Measurements from ENCODE around the gene PLCH2. TPM values are rescaled to one million over a fixed set of nuclear protein-coding genes. Genes with fewer than 3 reads are reported as not detected.

PLCH2 gene
- total and polyA plus RNA-seq, 2 donors (not counting 3 experiments of a cell fraction or from before 2014, with no cell fraction given) = 0.19 to 0.31 TPM

- ChIA-PET CTCF (no interaction called here), POLR2A (no interaction called here)
- H3K27ac ChIP-seq (ENCODE audit: insufficient read depth, low read depth, low read length) = no peak overlapping the region
- no peak for FAIRE-seq
- H3K79me2 ChIP-seq (ENCODE audit: control insufficient read depth, insufficient read depth, low read length) = no peaks in the 10 kb centered on the region
- H3K9me1 ChIP-seq (replicated peaks; ENCODE audit: control insufficient read depth, extremely low read depth, insufficient read depth, low read length) = no peaks in the 10 kb centered on the region
- peaks cover 0 to 15% of the 10 kb centered on the region in 2 experiments for H3K36me3 ChIP-seq (ENCODE audit: control insufficient read depth in 2 of 2, extremely low read depth in 1 of 2, insufficient read depth in 2 of 2, low read length in 2 of 2)
- dilution Hi-C loops (cut with MboI; ENCODE audit: extremely low pct_ligation_motif_present, low sequenced_read_pairs) (no loop called here), intact Hi-C loops (cut with micrococcal nuclease) (loop anchor here (5.0 kb wide), 1 partner anchor 93 kb away; the partner anchor contains the start of gene PEX10)
- no peaks in the 10 kb centered on the region for H4K20me1 ChIP-seq (replicated peaks; ENCODE audit: control insufficient read depth, extremely low read depth, insufficient read depth, low read length)
- H3K4me1 ChIP-seq (ENCODE audit: control insufficient read depth, extremely low read depth, insufficient read depth, low read length) = no peaks in the 10 kb centered on the region
- no peak for DNase-seq (ENCODE audit: low read depth, low spot score)
- no peaks in the 10 kb centered on the region for H3K9me3 ChIP-seq (replicated peaks; ENCODE audit: control insufficient read depth, insufficient read depth, low read length)
- no peak overlapping the region for H3K4me2 ChIP-seq (ENCODE audit: insufficient read depth, low read length)
- no peaks in the 10 kb centered on the region for H3K27me3 ChIP-seq (ENCODE audit: control insufficient read depth in 2 of 2, insufficient read depth in 2 of 2, low read length in 2 of 2)
- BruUV-seq (replicated peaks) = no TSS peak
- H2AFZ ChIP-seq (ENCODE audit: low read depth, low read length) = no peak overlapping the region
- H3K4me3 ChIP-seq (replicated peaks in 1 of 3; ENCODE audit: insufficient read depth in 1 of 3, low read depth in 1 of 3, low read length in 3 of 3) = no peak overlapping the region
- H3K9ac ChIP-seq (replicated peaks; ENCODE audit: extremely low read depth, insufficient read depth, low read length) = no peak overlapping the region
- TF ChIP-seq POLR2A (IDR thresholded peaks at IDR 0.05; ENCODE audit: low read depth, low read length) = no peak
- no peak for TF ChIP-seq MYC (IDR thresholded peaks at IDR 0.05; ENCODE audit: low read depth, low read length)
These were observed 28.8 kb downstream of the PLCH2 start for GRCh38 chr1:2504949-2505272.

- no peaks in the 10 kb centered on the region for H3K9me1 ChIP-seq (replicated peaks; ENCODE audit: control insufficient read depth, extremely low read depth, insufficient read depth, low read length)
- no peaks in the 10 kb centered on the region for H3K79me2 ChIP-seq (ENCODE audit: control insufficient read depth, insufficient read depth, low read length)
- POLR2A ChIA-PET = no interaction called here
- no peaks in the 10 kb centered on the region for H4K20me1 ChIP-seq (replicated peaks; ENCODE audit: control insufficient read depth, extremely low read depth, insufficient read depth, low read length)
- FAIRE-seq (no peak), DNase-seq (ENCODE audit: low read depth, low spot score) (no peak)
- TF ChIP-seq FOS (IDR thresholded peaks at IDR 0.05; ENCODE audit: borderline replicate concordance, insufficient read depth, low read length) (no peak), GATA2 (IDR thresholded peaks at IDR 0.05; ENCODE audit: insufficient read depth, insufficient read length, low read depth, low read length) (no peak), POLR2AphosphoS5 (IDR thresholded peaks at IDR 0.05; ENCODE audit: insufficient read depth, low read depth, low read length) (no peak), POLR2A (IDR thresholded peaks at IDR 0.05; ENCODE audit: low read depth, low read length) (no peak), EZH2 (IDR thresholded peaks at IDR 0.05; ENCODE audit: borderline replicate concordance, low read depth, low read length, severe bottlenecking) (no peak), JUN (IDR thresholded peaks at IDR 0.05; ENCODE audit: borderline replicate concordance, insufficient read depth, insufficient read length, low read depth) (no peak)
- no peak overlapping the region for H3K9ac ChIP-seq (replicated peaks; ENCODE audit: extremely low read depth, insufficient read depth, low read length)
- CTCF ChIA-PET = no interaction called here
- no peak overlapping the region for H3K4me3 ChIP-seq (replicated peaks in 1 of 3; ENCODE audit: insufficient read depth in 1 of 3, low read depth in 1 of 3, low read length in 3 of 3)
- no peak overlapping the region for H3K4me2 ChIP-seq (ENCODE audit: insufficient read depth, low read length)
- H3K27ac ChIP-seq (ENCODE audit: insufficient read depth, low read depth, low read length) = no peak overlapping the region
- BruUV-seq (replicated peaks) = no TSS peak
- H3K9me3 ChIP-seq (replicated peaks; ENCODE audit: control insufficient read depth, insufficient read depth, low read length) = no peaks in the 10 kb centered on the region
- peaks cover 0 to 20% of the 10 kb centered on the region in 2 experiments for H3K36me3 ChIP-seq (ENCODE audit: control insufficient read depth in 2 of 2, extremely low read depth in 1 of 2, insufficient read depth in 2 of 2, low read length in 2 of 2)
- dilution Hi-C loops (cut with MboI; ENCODE audit: extremely low pct_ligation_motif_present, low sequenced_read_pairs) (no loop called here), intact Hi-C loops (cut with micrococcal nuclease) (loop anchor here (5.0 kb wide), 1 partner anchor 93 kb away; the partner anchor contains the start of gene PEX10)
- no peaks in the 10 kb centered on the region for H3K27me3 ChIP-seq (ENCODE audit: control insufficient read depth in 2 of 2, insufficient read depth in 2 of 2, low read length in 2 of 2)
- no peak overlapping the region for H2AFZ ChIP-seq (ENCODE audit: low read depth, low read length)
- H3K4me1 ChIP-seq (ENCODE audit: control insufficient read depth, extremely low read depth, insufficient read depth, low read length) = no peaks in the 10 kb centered on the region
These were observed 29.4 kb downstream of the PLCH2 start for GRCh38 chr1:2505461-2505994.

Measured in endothelial cell of umbilical vein (primary cell).